IMR-90 (cell line): ENCODE measurements around the gene CIBAR2. TPM values are rescaled to one million over a fixed set of nuclear protein-coding genes. Genes with fewer than 3 reads are reported as not detected.

Experiments used
- ATAC-seq: fragments of 200-7000 bp; cut with Tn5 transposase; 2 replicates; pipeline ENCODE4 v1.9.1; 2020; ENCODE audit warnings: low read depth, mild to moderate bottlenecking, moderate library complexity
- BruUV-seq: library from RNA; stranded (reverse); fragments of 400-500 nt; replicated peaks from 2 replicates; lab custom pipeline; 2021; lab: Mats Ljungman, UMichigan
- CTCF ChIA-PET: fragments of 300-600 bp; formaldehyde crosslinking; extraction: SDS; loops from one replicate; lab custom pipeline; 2021; ENCODE audit warnings: antibody characterized with exemption; lab: Yijun Ruan, JAX
- POLR2A ChIA-PET: fragments of 300-600 bp; sonication (Branson Sonifier 250); formaldehyde crosslinking; loops from one replicate; lab custom pipeline; 2022; ENCODE audit warnings: antibody characterized with exemption; ENCODE audit not compliant: unreplicated experiment; lab: Charles Lee
- DNase-seq: peaks from one replicate; pipeline ENCODE4 v3.0.0; 2013
- H2AFZ ChIP-seq: replicated peaks from 2 replicates; pipeline ENCODE3; 2013; ENCODE audit warnings: low read length, mild to moderate bottlenecking; ENCODE audit not compliant: poor library complexity
- H2AK5ac ChIP-seq: 2 replicates; pipeline ENCODE4 v1.6.1; 2013; ENCODE audit warnings: low read depth, low read length, inconsistent platforms
- H2AK9ac ChIP-seq: replicated peaks from 2 replicates; pipeline ENCODE3; 2013; ENCODE audit warnings: mild to moderate bottlenecking, low read depth, low read length, moderate library complexity; ENCODE audit not compliant: poor library complexity
- H2BK120ac ChIP-seq: 2 replicates; pipeline ENCODE4 v1.6.1; 2013; ENCODE audit warnings: low read depth, low read length, inconsistent platforms
- H2BK15ac ChIP-seq: 3 replicates; pipeline ENCODE4 v1.6.1; 2013; ENCODE audit warnings: low read depth, low read length, inconsistent platforms
- H2BK20ac ChIP-seq: 2 replicates; pipeline ENCODE4 v1.6.1; 2013; ENCODE audit warnings: low read depth, mild to moderate bottlenecking, inconsistent platforms, low read length, moderate library complexity
- H2BK5ac ChIP-seq: 2 replicates; pipeline ENCODE4 v1.6.1; 2013; ENCODE audit warnings: mild to moderate bottlenecking, low read depth, low read length, inconsistent platforms; ENCODE audit not compliant: poor library complexity, severe bottlenecking
- H3K14ac ChIP-seq: replicated peaks from 2 replicates; pipeline ENCODE4 v1.6.1; 2013; ENCODE audit warnings: low read depth, low read length, inconsistent platforms
- H3K18ac ChIP-seq: 2 replicates; pipeline ENCODE4 v1.6.1; 2013; ENCODE audit warnings: low read depth, low read length, control low read depth
- H3K23ac ChIP-seq: 2 replicates; pipeline ENCODE4 v1.6.1; 2013; ENCODE audit warnings: low read depth, low read length, inconsistent platforms
- H3K27ac ChIP-seq: 2 replicates; pipeline ENCODE4 v1.5.1; 2013; ENCODE audit warnings: mild to moderate bottlenecking, control low read depth, low read length; ENCODE audit not compliant: insufficient read depth
- H3K27me3 ChIP-seq: 2 replicates; pipeline ENCODE4 v1.6.1; 2013; ENCODE audit warnings: low read length; ENCODE audit not compliant: control insufficient read depth, insufficient read depth
- H3K36me3 ChIP-seq: 2 replicates; pipeline ENCODE4 v1.6.1; 2013; ENCODE audit warnings: low read length, mixed read lengths; ENCODE audit not compliant: control insufficient read depth, insufficient read depth
- H3K4ac ChIP-seq: 2 replicates; pipeline ENCODE4 v1.6.1; 2013; ENCODE audit warnings: low read depth, low read length, inconsistent platforms
- H3K4me1 ChIP-seq: 2 replicates; pipeline ENCODE4 v1.6.1; 2013; ENCODE audit warnings: low read length, mixed read lengths; ENCODE audit not compliant: control insufficient read depth, insufficient read depth
- H3K4me2 ChIP-seq: 2 replicates; pipeline ENCODE4 v1.6.1; 2013; ENCODE audit warnings: low read depth, mild to moderate bottlenecking, control low read depth, low read length, moderate library complexity
- H3K4me3 ChIP-seq: 2 replicates; pipeline ENCODE4 v1.5.1; 2013; ENCODE audit warnings: low read depth, mild to moderate bottlenecking, control low read depth, low read length, moderate library complexity; ENCODE audit not compliant: insufficient read depth
- H3K56ac ChIP-seq: 2 replicates; pipeline ENCODE4 v1.6.1; 2013; ENCODE audit warnings: low read length, inconsistent platforms; ENCODE audit not compliant: insufficient read depth; ENCODE audit errors: extremely low read depth
- H3K79me1 ChIP-seq, 2 experiments: 2 replicates each; pipeline ENCODE4 v1.6.1; 2013; ENCODE audit warnings: low read length in 2 of 2, inconsistent platforms in 1 of 2, low read depth in 1 of 2
- H3K9ac ChIP-seq: 2 replicates; pipeline ENCODE4 v1.6.1; 2013; ENCODE audit warnings: low read depth, low read length, control low read depth
- H3K9me1 ChIP-seq: 2 replicates; pipeline ENCODE4 v1.6.1; 2013; ENCODE audit warnings: low read length, inconsistent platforms; ENCODE audit not compliant: insufficient read depth
- H3K9me3 ChIP-seq: 2 replicates; pipeline ENCODE4 v1.6.1; 2013; ENCODE audit warnings: low read length; ENCODE audit not compliant: control insufficient read depth, insufficient read depth
- H4K20me1 ChIP-seq: 2 replicates; pipeline ENCODE4 v1.6.1; 2013; ENCODE audit warnings: low read length, inconsistent platforms; ENCODE audit not compliant: insufficient read depth
- H4K5ac ChIP-seq: 2 replicates; pipeline ENCODE4 v1.6.1; 2013; ENCODE audit warnings: mild to moderate bottlenecking, low read depth, low read length, control low read depth
- H4K8ac ChIP-seq, 2 experiments: 2 replicates each; pipeline ENCODE4 v1.6.1; 2013; ENCODE audit warnings: low read depth in 2 of 2, low read length in 2 of 2, control low read depth in 1 of 2, inconsistent platforms in 1 of 2
- H4K91ac ChIP-seq: 2 replicates; pipeline ENCODE4 v1.6.1; 2013; ENCODE audit warnings: low read depth, low read length, inconsistent platforms; ENCODE audit not compliant: insufficient read depth
- BHLHE40 ChIP-seq: fragments of 150-350 bp; IDR thresholded peaks from 2 replicates; pipeline ENCODE4 v1.6.1; 2016; ENCODE audit warnings: mild to moderate bottlenecking, low read depth, low read length
- CHD1 ChIP-seq: IDR thresholded peaks from 2 replicates; pipeline ENCODE4 v1.6.1; 2012; ENCODE audit warnings: low read depth, low read length, improper control_type of control experiment
- FOS ChIP-seq: fragments of 150-350 bp; IDR thresholded peaks from 2 replicates; pipeline ENCODE4 v1.6.1; 2016; ENCODE audit warnings: low read depth, low read length
- MAFK ChIP-seq: IDR thresholded peaks from 2 replicates; pipeline ENCODE4 v1.6.1; 2012; ENCODE audit warnings: low read depth, low read length, improper control_type of control experiment
- MXI1 ChIP-seq: IDR thresholded peaks from 2 replicates; pipeline ENCODE4 v1.6.1; 2012; ENCODE audit warnings: low read depth, mild to moderate bottlenecking, low read length, moderate library complexity, borderline replicate concordance
- NFE2L2 ChIP-seq: fragments of 150-350 bp; IDR thresholded peaks from 2 replicates; pipeline ENCODE4 v1.6.1; 2016; ENCODE audit warnings: low read depth, mild to moderate bottlenecking, low read length
- RAD21 ChIP-seq: IDR thresholded peaks from 2 replicates; pipeline ENCODE4 v1.6.1; 2012; ENCODE audit warnings: low read length, improper control_type of control experiment
- RCOR1 ChIP-seq: IDR thresholded peaks from 2 replicates; pipeline ENCODE4 v1.6.1; 2012; ENCODE audit warnings: mild to moderate bottlenecking, low read length, improper control_type of control experiment; ENCODE audit not compliant: insufficient replicate concordance
- RFX5 ChIP-seq: IDR thresholded peaks from 2 replicates; pipeline ENCODE4 v1.8.0; 2012; ENCODE audit warnings: low read depth, mild to moderate bottlenecking, low read length, moderate library complexity
- SMC3 ChIP-seq: fragments of 150-350 bp; IDR thresholded peaks from 2 replicates; pipeline ENCODE4 v1.6.1; 2016; ENCODE audit warnings: low read depth, mild to moderate bottlenecking, antibody characterized with exemption, low read length, moderate library complexity
- WGBS, 2 experiments: methylation state at CpG; one replicate each; pipeline versions ENCODE4 v1.1.5 to v1.1.7; 2013; ENCODE audit warnings: missing lambda C conversion rate in 2 of 2; ENCODE audit not compliant: insufficient read length in 1 of 2; ENCODE audit errors: extremely low coverage in 2 of 2; 5-methylcytosine and 5-hydroxymethylcytosine counted together
- dilution Hi-C: fragments of 300-500 bp; cut with HindIII; formaldehyde crosslinking; loops from one replicate; pipeline ENCODE4 v1.14.3; 2018; ENCODE audit warnings: low sequenced_read_pairs; ENCODE audit not compliant: unreplicated experiment
- in situ Hi-C: fragments of 300-500 bp; cut with MboI; formaldehyde crosslinking; loops from 3 replicates; pipeline ENCODE4 v1.14.3; 2019; ENCODE audit warnings: low sequenced_read_pairs, inconsistent platforms, mixed read lengths
- intact Hi-C: fragments of 100-400 bp; cut with micrococcal nuclease; formaldehyde crosslinking; loops from 2 replicates; pipeline ENCODE4 v1.10.0; 2022
- polyA plus RNA-seq, 3 experiments: library from polyadenylated mRNA; depleted of rRNA; stranded (reverse); fragments of >200 nt; gene quantifications; 2 replicates each; pipeline ENCODE4 v1.2.3, GENCODE V29; 2012; ENCODE audit warnings: low replicate concordance in 1 of 3
- total RNA-seq: library from RNA; depleted of rRNA; stranded (reverse); fragments of >200 nt; gene quantifications from 2 replicates; pipeline ENCODE4 v1.2.3, GENCODE V29; 2012
- TF ChIP-seq, protein P1 (sequence below): fragments of 150-350 bp; IDR thresholded peaks from 2 replicates; pipeline ENCODE4 v1.6.1; 2017; ENCODE audit warnings: mild to moderate bottlenecking, antibody characterized with exemption, low read length, low read depth

CIBAR2 gene
- total and polyA plus RNA-seq, 2 of the 4 experiments (the other 2 are of a cell fraction) = 0.18 to 0.24 TPM

DNA sequence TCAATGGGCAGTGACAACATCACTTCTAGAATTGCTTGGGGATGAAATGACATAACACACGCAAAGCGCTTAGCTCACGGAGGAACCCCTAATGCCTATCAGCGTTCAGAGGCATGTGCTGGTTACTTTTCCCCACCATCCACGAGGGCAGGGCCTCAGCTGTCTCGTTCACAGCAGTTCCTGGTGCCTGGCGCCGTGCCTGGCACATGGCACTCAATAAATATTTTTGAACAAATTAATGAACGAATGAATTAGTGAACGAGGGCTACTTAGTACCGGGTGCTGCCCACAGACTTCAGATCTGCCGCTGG, 14.1 kb upstream of the CIBAR2 start:
- Histone ChIP-seq H4K91ac (peak overlapping the region; percentile 72), H4K20me1 (no peaks in the 10 kb centered on the region), H2BK15ac (peak overlapping the region; percentile 93; the same call in 2 of the 3 replicates), H2AK5ac (peak overlapping the region; percentile 95), H3K56ac (peak overlapping the region; percentile 8; the same call in 1 of the 2 replicates), H2AK9ac (peak overlapping the region; percentile 82), H4K5ac (peak overlapping the region; percentile 72), H3K4me1 (peaks cover 32% of the 10 kb centered on the region), H3K27ac (peak overlapping the region; percentile 21), H3K36me3 (no peaks in the 10 kb centered on the region), H3K18ac (peak overlapping the region; percentile 67), H3K79me1 (peaks cover 0 to 6% of the 10 kb centered on the region in 2 experiments; a peak in 1 of 4 replicates), H3K27me3 (no peaks in the 10 kb centered on the region), H3K14ac (peak overlapping the region; percentile 82), H2AFZ (peak overlapping the region; percentile 87), H2BK5ac (peak overlapping the region; percentile 64), H2BK20ac (peak overlapping the region; percentile 87), H3K4me3 (no peak overlapping the region), H3K9me3 (no peaks in the 10 kb centered on the region), H4K8ac (peak overlapping the region; percentile 86 to 89), H3K4me2 (no peak overlapping the region; the same call in 1 of the 2 replicates), H2BK120ac (peak overlapping the region; percentile 91), H3K9me1 (peaks cover 18% of the 10 kb centered on the region; the same call in 1 of the 2 replicates), H3K23ac (peak overlapping the region; percentile 8; the same call in 1 of the 2 replicates), H3K9ac (peak overlapping the region; percentile 24; the same call in 1 of the 2 replicates), H3K4ac (peak overlapping the region; percentile 92)
- ChIA-PET POLR2A (no interaction called here), CTCF (interaction anchor here (1.2 kb wide), 1 partner anchor 11 kb away, joined by 5 read pairs; no protein-coding TSS in a partner anchor)
- WGBS, 2 experiments = 48% methylated on average over 5 of the region's 12 CpGs; no CpG with 5 or more reads in 1 of the 2 experiments
- dilution Hi-C loops = no loop called here
- ATAC-seq (no peak), DNase-seq (no peak)
- TF ChIP-seq, protein P1, sequence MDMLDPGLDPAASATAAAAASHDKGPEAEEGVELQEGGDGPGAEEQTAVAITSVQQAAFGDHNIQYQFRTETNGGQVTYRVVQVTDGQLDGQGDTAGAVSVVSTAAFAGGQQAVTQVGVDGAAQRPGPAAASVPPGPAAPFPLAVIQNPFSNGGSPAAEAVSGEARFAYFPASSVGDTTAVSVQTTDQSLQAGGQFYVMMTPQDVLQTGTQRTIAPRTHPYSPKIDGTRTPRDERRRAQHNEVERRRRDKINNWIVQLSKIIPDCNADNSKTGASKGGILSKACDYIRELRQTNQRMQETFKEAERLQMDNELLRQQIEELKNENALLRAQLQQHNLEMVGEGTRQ = no peak
- no peak for TF ChIP-seq RAD21
- TF ChIP-seq NFE2L2 = no peak
- TF ChIP-seq RFX5 = no peak
- no peak for TF ChIP-seq BHLHE40
- TF ChIP-seq CHD1 = no peak
- no peak for TF ChIP-seq MXI1
- TF ChIP-seq RCOR1 = no peak
- TF ChIP-seq FOS = no peak
- no peak for TF ChIP-seq MAFK
- no peak for TF ChIP-seq SMC3
- BruUV-seq = no TSS peak
- in situ Hi-C loops = no loop called here
- intact Hi-C loops = no loop called here
